ENCODE results near the gene ULK4.
A peak's percentile ranks its signal among the peaks of the same experiment; 100 is the strongest.
"Not testable (repeated sequence)": the region's sequence is repeated elsewhere in the genome, so short reads cannot be mapped to it uniquely, and the experiment has no call there.

Gene ULK4

GRCh38 chr3:41956574-41956973, 5.3 kb downstream of the ULK4 start:
- no peak for DNase-seq

GRCh38 chr3:41955192-41955591, 6.7 kb downstream of the ULK4 start:
- no peak for DNase-seq

DNA sequence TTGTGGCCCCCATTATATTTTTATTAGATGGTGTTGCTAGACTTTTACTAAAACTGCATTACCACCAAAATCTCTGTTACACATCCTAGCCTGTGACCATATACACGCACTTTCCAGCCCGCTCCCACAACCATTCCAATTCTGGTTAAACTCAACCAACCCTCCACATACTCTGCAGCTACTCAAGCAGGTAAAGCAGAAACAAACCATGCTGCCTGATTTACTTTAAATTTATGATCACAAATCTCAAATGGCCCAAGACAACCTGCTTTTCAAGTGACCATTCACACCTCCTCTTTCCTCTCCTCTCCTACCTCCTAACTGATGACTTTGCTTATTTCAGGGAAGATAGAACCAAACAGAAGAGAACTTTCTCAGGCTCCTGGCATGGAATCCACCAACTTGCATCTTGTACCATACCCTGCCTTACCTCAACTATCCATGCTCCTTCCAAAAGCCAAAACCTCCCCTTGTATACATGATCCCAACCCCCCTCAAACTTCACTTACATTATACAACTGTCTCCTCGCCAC, 18.5 kb downstream of the ULK4 start:
- no peak for DNase-seq

GRCh38 chr3:41940393-41940792, 21.5 kb downstream of the ULK4 start:
- no peak for DNase-seq

DNA sequence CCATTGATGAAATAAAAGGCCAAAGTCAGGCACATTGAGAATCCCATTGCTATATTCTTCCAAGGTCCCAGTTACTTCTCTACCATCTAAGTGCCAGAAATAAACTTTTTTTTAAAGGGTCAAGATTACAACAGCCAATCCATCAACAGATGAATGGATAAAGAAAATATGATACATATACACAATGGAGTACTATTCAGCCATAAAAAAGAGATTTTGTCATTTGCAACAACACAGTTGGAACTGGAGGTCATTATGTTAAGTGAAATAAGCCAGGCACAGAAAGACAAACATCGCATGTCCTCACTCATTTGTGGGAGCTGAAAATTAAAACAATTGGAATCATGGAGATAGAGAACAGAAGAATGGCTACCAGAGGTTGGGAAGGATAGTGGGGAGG, 25.5 kb downstream of the ULK4 start:
- DNase-seq: no peak

GRCh38 chr3:41933154-41933676, 28.7 kb downstream of the ULK4 start:
- no peak for DNase-seq

DNA sequence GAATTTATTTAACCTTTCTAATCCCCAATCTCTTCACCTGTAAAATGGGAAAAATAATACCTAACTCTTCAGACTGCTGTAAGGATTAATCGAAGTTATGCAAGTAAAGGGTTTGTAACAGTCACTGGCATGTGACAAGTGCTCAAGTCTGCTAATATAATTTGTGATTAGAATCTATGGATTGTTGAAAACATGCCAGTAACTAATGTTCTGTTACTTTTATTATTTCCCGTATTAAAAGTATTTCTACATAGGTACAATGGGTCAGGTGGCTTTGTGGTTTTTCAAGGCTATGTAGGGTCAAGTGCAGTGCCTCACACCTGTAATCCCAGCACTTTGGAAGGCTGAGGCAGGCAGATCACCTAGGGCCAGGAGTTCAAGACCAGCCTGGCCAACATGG, 29.4 kb downstream of the ULK4 start:
- DNase-seq: no peak

DNA sequence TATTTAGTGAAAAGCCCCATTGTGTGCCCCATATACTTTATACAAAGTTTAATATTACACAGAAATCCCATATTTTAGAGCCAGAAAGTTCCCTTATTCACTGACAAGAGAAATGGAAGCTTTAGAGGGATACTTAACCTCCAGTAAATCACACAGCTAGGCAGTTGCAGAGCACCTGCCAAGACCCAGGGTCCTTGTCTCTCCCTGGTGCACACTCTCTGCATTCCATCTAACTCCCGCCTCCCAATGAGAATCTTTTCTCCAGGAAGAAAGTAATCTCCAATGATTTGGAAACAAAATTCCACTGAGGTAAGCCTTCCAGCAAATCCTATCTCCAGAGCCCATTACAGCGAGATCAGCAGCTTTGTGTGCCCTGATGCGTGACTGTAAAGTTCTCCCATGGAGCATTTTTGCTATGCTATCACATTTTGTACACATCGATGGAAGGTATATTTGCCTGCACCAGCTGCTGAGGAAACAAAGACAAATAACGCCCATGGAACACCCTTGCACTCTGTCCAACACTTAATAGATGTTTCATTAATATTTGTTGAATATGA, 41.4 kb downstream of the ULK4 start:
- DNase-seq: no peak

DNA sequence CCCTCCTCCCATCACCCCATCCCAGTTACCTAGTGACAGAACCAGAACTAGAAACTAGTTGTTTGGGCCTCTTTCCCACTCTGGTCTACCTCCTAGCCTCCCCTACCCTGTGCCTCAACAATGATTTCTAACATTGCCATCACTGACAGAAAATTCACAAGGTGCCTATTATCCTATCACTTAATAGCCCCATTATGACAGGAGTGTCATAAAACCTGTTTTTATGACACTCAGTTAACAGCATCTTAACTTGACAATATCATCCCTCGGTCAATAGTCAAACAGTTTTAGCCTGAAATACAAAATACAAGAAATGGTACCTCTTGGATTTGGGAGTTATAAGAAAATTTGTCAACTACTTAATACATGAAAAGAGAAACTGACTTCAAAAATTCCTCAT, 46.5 kb downstream of the ULK4 start:
- no peak for DNase-seq

DNA sequence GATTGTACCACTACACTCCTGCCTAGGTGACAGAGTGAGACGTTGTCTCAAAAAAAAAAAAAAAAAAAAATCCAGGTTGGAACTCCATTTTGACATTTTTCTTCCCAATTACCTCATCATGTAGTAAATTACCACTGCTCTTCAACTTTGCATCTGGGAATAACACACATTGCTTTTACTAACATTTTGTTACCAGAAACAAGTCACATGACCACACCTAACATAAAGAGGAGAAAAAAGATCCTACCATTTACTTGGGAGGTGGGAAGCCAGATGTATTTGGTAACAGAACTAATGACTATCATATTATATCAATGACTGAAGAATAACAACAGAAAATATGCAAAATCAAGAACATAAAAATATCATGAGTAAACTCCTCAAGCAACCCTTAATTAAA, 49.6 kb downstream of the ULK4 start:
- DNase-seq: no peak

- no peak for DNase-seq
These were observed 54.4 kb downstream of the ULK4 start for GRCh38 chr3:41907330-41908073.

GRCh38 chr3:41900265-41900664, 61.6 kb downstream of the ULK4 start:
- DNase-seq: no peak

DNA sequence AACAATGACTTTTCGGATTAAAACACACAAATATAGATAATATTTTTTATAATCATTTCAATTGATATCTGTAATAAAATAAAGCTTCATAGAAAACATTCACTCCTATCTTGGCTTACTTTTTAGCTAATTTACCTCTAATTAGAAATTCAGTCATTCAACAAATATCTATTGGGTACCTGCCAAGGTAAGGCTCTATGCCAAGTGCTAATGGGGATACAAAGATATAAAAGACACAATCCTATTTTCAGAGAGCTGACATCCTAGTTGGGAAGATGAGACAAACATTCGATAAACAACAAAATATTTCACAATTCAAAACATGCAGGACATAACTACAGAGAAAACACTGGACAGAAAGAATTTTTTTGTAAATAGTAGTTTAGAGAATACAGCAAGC, 63.3 kb downstream of the ULK4 start:
- no peak for DNase-seq

GRCh38 chr3:41893977-41894376, 67.9 kb downstream of the ULK4 start:
- peak; percentile 23 for DNase-seq

GRCh38 chr3:41888368-41889076, 73.4 kb downstream of the ULK4 start:
- no peak for DNase-seq

DNA sequence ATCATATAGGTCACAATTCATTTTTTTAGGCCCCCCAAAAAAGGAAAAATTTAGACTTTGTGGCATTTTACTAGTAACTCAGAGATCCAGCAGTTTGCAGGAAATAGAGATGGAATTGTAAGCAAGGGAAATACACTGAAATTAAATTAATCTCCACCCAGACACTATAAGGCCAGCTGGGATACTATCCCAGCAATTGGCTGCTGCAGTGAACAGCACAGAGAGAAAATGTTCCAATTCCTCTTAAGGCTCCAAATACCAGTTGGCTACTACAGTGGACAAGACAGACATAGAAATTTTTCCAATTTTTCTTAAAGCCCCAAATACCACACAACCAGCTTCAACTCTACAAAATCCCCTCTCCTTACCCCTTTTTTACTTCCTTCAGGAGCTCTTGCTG, 78.9 kb downstream of the ULK4 start:
- no peak for DNase-seq

- DNase-seq: peak; percentile 10
These were observed 80.6 kb downstream of the ULK4 start for GRCh38 chr3:41881233-41881821.

DNA sequence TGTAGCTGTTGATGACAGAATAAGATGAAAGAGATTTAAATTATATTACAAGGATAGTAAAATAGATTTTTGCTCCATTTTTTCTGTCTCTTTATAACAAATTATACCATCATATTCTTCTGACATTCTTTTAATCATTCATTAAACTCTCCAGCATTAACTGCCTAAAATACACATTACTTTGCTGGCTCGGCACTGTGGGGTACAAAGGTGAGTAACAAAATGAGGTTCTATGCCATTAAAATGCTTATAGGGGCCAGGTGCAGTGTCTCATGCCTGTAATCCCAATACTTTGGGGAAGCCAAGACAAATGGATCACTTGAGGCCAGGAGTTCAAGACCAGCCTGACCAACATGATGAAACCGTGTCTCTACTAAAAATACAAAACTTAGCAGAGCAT, 81.5 kb downstream of the ULK4 start:
- no peak for DNase-seq

- not testable (repeated sequence) for DNase-seq
These were observed 84.2 kb downstream of the ULK4 start for GRCh38 chr3:41877741-41878140.

DNA sequence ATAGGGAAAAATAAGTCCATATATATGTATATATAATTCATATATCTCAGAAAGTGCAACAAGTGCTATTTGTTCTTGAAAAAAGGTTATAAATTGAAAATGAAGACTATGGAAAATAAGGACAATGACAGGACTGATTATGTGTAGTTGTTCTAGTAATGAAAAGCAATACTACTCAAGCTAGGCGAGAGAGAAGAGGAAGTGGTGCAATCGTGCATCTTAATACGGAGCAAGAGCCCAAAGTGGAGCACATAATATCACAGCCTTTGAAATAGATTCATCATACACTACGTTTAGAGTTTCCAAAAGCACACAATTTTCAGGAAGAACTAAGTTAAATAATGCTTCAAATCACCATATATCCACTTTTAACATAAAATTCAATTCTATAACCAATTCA, 87.9 kb downstream of the ULK4 start:
- DNase-seq: no peak

DNA sequence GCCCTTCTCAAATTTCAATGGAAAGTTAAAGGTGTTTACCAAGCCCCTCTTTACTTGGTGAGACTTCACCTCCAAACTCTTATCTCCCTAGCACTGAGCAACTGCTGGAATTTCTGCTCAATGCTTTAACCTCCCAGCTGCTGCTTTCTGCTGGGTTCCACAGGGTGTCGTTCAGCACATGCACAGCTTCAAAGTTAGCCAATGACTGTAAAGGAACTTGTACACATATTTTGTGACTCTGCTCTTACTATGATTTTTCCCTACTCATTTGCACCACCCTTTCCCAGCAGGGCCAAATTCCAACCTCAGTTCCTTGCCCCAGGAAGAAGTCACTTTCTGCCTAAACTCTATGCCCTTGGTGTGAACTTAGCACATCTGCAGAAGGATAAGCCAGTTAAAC, 89.7 kb downstream of the ULK4 start:
- DNase-seq: no peak

GRCh38 chr3:41867533-41867932, 94.4 kb downstream of the ULK4 start:
- DNase-seq: no peak

GRCh38 chr3:41866298-41866697, 95.6 kb downstream of the ULK4 start:
- DNase-seq: no peak

- DNase-seq: no peak
These were observed 98.9 kb downstream of the ULK4 start for GRCh38 chr3:41863024-41863423.
